ENCODE results near the gene LPCAT1. TPM values are rescaled to one million over a fixed set of nuclear protein-coding genes. Genes with fewer than 3 reads are reported as not detected.
"Not testable (repeated sequence)": the region's sequence is repeated elsewhere in the genome, so short reads cannot be mapped to it uniquely, and the experiment has no call there.

Gene LPCAT1
- total RNA-seq, 1 experiment from 2014 or later = 75.0 TPM

GRCh38 chr5:1460054-1460682 is 63.6 kb downstream of the LPCAT1 start:
- H3K79me2 ChIP-seq (ENCODE audit: insufficient read depth, low read length) = no peaks in the 10 kb centered on the region
- ChIA-PET RAD21 (ENCODE audit: low non-redundant PET in 1 of 2, low total read pairs in 2 of 2, uncharacterized antibody in 2 of 2, unreplicated experiment in 2 of 2) (no interaction called here), CTCF (no interaction called here), POLR2A (no interaction called here)
- no peaks in the 10 kb centered on the region for H3K27me3 ChIP-seq (ENCODE audit: insufficient read depth, low read length)
- peaks cover 17 to 31% of the 10 kb centered on the region in 2 experiments; a peak in 3 of 4 replicates for H3K9me3 ChIP-seq (ENCODE audit: control insufficient read depth in 1 of 2, insufficient read depth in 1 of 2, low read depth in 1 of 2, low read length in 2 of 2)
- no peaks in the 10 kb centered on the region for H3K4me1 ChIP-seq (ENCODE audit: control insufficient read depth in 1 of 2, insufficient read depth in 2 of 2, low read length in 2 of 2)
- ATAC-seq = no peak
- no peak overlapping the region for H3K27ac ChIP-seq (ENCODE audit: low read depth, low read length)
- H3K36me3 ChIP-seq (ENCODE audit: control insufficient read depth in 1 of 2, insufficient read depth in 2 of 2, low read length in 2 of 2) = peaks cover 14 to 25% of the 10 kb centered on the region in 2 experiments
- no peak overlapping the region for H2AFZ ChIP-seq (ENCODE audit: low read depth, low read length, poor library complexity, severe bottlenecking)
- TF ChIP-seq, protein P1, sequence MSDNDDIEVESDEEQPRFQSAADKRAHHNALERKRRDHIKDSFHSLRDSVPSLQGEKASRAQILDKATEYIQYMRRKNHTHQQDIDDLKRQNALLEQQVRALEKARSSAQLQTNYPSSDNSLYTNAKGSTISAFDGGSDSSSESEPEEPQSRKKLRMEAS (IDR thresholded peaks at IDR 0.05) = no peak
- TF ChIP-seq EZH2phosphoT487 (IDR thresholded peaks at IDR 0.05; ENCODE audit: borderline replicate concordance) = no peak
- TF ChIP-seq SP1 (IDR thresholded peaks at IDR 0.05; ENCODE audit: low read depth) = no peak
- TF ChIP-seq EGR1 (IDR thresholded peaks at IDR 0.05; ENCODE audit: low read depth) = no peak
- no peak for TF ChIP-seq ATF3 (IDR thresholded peaks at IDR 0.05)
- TF ChIP-seq REST (IDR thresholded peaks at IDR 0.05; ENCODE audit: low read depth) = no peak
- TF ChIP-seq SIN3A (IDR thresholded peaks at IDR 0.05; ENCODE audit: low read depth) = no peak
- no peak for TF ChIP-seq ZFX (IDR thresholded peaks at IDR 0.05)
- no peaks in the 10 kb centered on the region for H3K9me2 ChIP-seq (ENCODE audit: insufficient read depth)
- no TSS peak for BruUV-seq (replicated peaks)
- H3K9ac ChIP-seq (ENCODE audit: low read length) = no peak overlapping the region
- H3K4me2 ChIP-seq (ENCODE audit: low read length) = no peak overlapping the region
- no peak overlapping the region for H3K4me3 ChIP-seq (replicated peaks in 1 of 2; ENCODE audit: low read depth in 1 of 2, low read length in 2 of 2)
- no peaks in the 10 kb centered on the region for H4K20me1 ChIP-seq (ENCODE audit: insufficient read depth)
- no peak for DNase-seq (ENCODE audit: low read depth, low spot score)
- intact Hi-C loops (cut with micrococcal nuclease) = no loop called here

DNA sequence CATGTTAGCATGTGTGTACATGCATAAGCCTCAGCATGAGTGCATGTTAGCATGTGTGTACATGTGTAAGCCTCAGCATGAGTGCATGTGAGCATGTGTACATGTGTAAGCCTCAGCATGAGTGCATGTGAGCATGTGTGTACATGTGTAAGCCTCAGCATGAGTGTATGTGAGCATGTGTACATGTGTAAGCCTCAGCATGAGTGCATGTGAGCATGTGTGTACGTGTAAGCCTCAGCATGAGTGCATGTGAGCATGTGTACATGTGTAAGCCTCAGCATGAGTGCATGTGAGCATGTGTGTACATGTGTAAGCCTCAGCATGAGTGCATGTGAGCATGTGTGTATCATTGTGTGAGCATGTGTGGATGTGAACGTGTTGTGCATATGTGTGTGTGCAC is 64.3 kb downstream of the LPCAT1 start:
- ATAC-seq; H3K4me3 ChIP-seq (replicated peaks in 1 of 2; ENCODE audit: low read depth in 1 of 2, low read length in 2 of 2); H3K4me2 ChIP-seq (ENCODE audit: low read length); POLR2A ChIA-PET; H3K9ac ChIP-seq (ENCODE audit: low read length); intact Hi-C loops (cut with micrococcal nuclease); CTCF ChIA-PET; H2AFZ ChIP-seq (ENCODE audit: low read depth, low read length, poor library complexity, severe bottlenecking); H3K27me3 ChIP-seq (ENCODE audit: insufficient read depth, low read length); BruUV-seq (replicated peaks); DNase-seq (ENCODE audit: low read depth, low spot score); H3K9me2 ChIP-seq (ENCODE audit: insufficient read depth); RAD21 ChIA-PET (ENCODE audit: low non-redundant PET in 1 of 2, low total read pairs in 2 of 2, uncharacterized antibody in 2 of 2, unreplicated experiment in 2 of 2); H3K27ac ChIP-seq (ENCODE audit: low read depth, low read length); H4K20me1 ChIP-seq (ENCODE audit: insufficient read depth); H3K4me1 ChIP-seq (ENCODE audit: control insufficient read depth in 1 of 2, insufficient read depth in 2 of 2, low read length in 2 of 2); H3K79me2 ChIP-seq (ENCODE audit: insufficient read depth, low read length): not testable (repeated sequence)
- Histone ChIP-seq H3K36me3 (ENCODE audit: control insufficient read depth in 1 of 2, insufficient read depth in 2 of 2, low read length in 2 of 2) (peaks cover 14 to 21% of the 10 kb centered on the region in 2 experiments), H3K9me3 (ENCODE audit: control insufficient read depth in 1 of 2, insufficient read depth in 1 of 2, low read depth in 1 of 2, low read length in 2 of 2) (peaks cover 21 to 31% of the 10 kb centered on the region in 2 experiments; a peak in 3 of 4 replicates)

- peaks cover 44 to 45% of the 10 kb centered on the region in 2 experiments; a peak in 3 of 4 replicates for H3K9me3 ChIP-seq (ENCODE audit: control insufficient read depth in 1 of 2, insufficient read depth in 1 of 2, low read depth in 1 of 2, low read length in 2 of 2)
- H3K4me2 ChIP-seq (ENCODE audit: low read length); DNase-seq (ENCODE audit: low read depth, low spot score); H3K79me2 ChIP-seq (ENCODE audit: insufficient read depth, low read length); H3K4me3 ChIP-seq (replicated peaks in 1 of 2; ENCODE audit: low read depth in 1 of 2, low read length in 2 of 2); H3K27ac ChIP-seq (ENCODE audit: low read depth, low read length); H4K20me1 ChIP-seq (ENCODE audit: insufficient read depth); RAD21 ChIA-PET (ENCODE audit: low non-redundant PET in 1 of 2, low total read pairs in 2 of 2, uncharacterized antibody in 2 of 2, unreplicated experiment in 2 of 2); POLR2A ChIA-PET; intact Hi-C loops (cut with micrococcal nuclease); ATAC-seq; H3K9me2 ChIP-seq (ENCODE audit: insufficient read depth); H3K4me1 ChIP-seq (ENCODE audit: control insufficient read depth in 1 of 2, insufficient read depth in 2 of 2, low read length in 2 of 2); H3K36me3 ChIP-seq (ENCODE audit: control insufficient read depth in 1 of 2, insufficient read depth in 2 of 2, low read length in 2 of 2); CTCF ChIA-PET; H3K9ac ChIP-seq (ENCODE audit: low read length); H2AFZ ChIP-seq (ENCODE audit: low read depth, low read length, poor library complexity, severe bottlenecking); BruUV-seq (replicated peaks); H3K27me3 ChIP-seq (ENCODE audit: insufficient read depth, low read length): not testable (repeated sequence)
Observed at GRCh38 chr5:1456110-1456881, 67.5 kb downstream of the LPCAT1 start.

Data from HCT116 (cell line).